HuH-7.5 (cell line): ENCODE measurements around the gene TUBB3.
"Not testable (repeated sequence)": the region's sequence is repeated elsewhere in the genome, so short reads cannot be mapped to it uniquely, and the experiment has no call there.

Experiments
- DNase-seq: peaks from one replicate; pipeline ENCODE4 v3.0.0; 2011; ENCODE audit warnings: low spot score

Gene TUBB3

GRCh38 chr16:89922884-89923639 is at the start of gene TUBB3:
Gene TUBB3, plus strand, starts transcription at chr16:89923342. Its CDS starts 60 bp downstream, at chr16:89923402.
- DNase-seq: peak; percentile 100

- peak; percentile 97 for DNase-seq
Measured at GRCh38 chr16:89873972-89874689, 49.0 kb upstream of the TUBB3 start.

GRCh38 chr16:89879123-89879522 is 44.0 kb upstream of the TUBB3 start:
- DNase-seq: not testable (repeated sequence)

- no peak for DNase-seq
Measured at GRCh38 chr16:89880477-89881367, 42.4 kb upstream of the TUBB3 start.

- no peak for DNase-seq
Measured at GRCh38 chr16:89881368-89881730, 41.8 kb upstream of the TUBB3 start.

- DNase-seq: no peak
Measured at GRCh38 chr16:89883346-89884040, 39.6 kb upstream of the TUBB3 start.

GRCh38 chr16:89884041-89884421 is 39.1 kb upstream of the TUBB3 start:
- no peak for DNase-seq

- no peak for DNase-seq
Measured at GRCh38 chr16:89887243-89887642, 35.9 kb upstream of the TUBB3 start.

- DNase-seq: no peak
Measured at GRCh38 chr16:89890200-89890599, 32.9 kb upstream of the TUBB3 start.

- DNase-seq: no peak
Measured at GRCh38 chr16:89890886-89891657, 32.1 kb upstream of the TUBB3 start.

GRCh38 chr16:89892055-89892630 is 31.0 kb upstream of the TUBB3 start:
- DNase-seq: no peak

- no peak for DNase-seq
Measured at GRCh38 chr16:89892635-89893034, 30.5 kb upstream of the TUBB3 start.

GRCh38 chr16:89893642-89894548 is 29.2 kb upstream of the TUBB3 start:
- DNase-seq: no peak

- DNase-seq: no peak
Measured at GRCh38 chr16:89895482-89896250, 27.5 kb upstream of the TUBB3 start.

GRCh38 chr16:89897204-89897603 is 25.9 kb upstream of the TUBB3 start:
- DNase-seq: no peak

- no peak for DNase-seq
Measured at GRCh38 chr16:89898201-89898967, 24.8 kb upstream of the TUBB3 start.

- DNase-seq: no peak
Measured at GRCh38 chr16:89899879-89900481, 23.2 kb upstream of the TUBB3 start.

- DNase-seq: no peak
Measured at GRCh38 chr16:89900885-89901284, 22.3 kb upstream of the TUBB3 start.
